HG03442 (cell line): ENCODE results near the gene TRMT61A.

Experiments
- ATAC-seq: cut with Tn5 transposase; IDR thresholded peaks from one replicate; pipeline ENCODE4 v1.9.1; 2021; ENCODE audit warnings: mild to moderate bottlenecking, moderate library complexity; ENCODE audit not compliant: unreplicated experiment

The TRMT61A gene

GRCh38 chr14:103561381-103562178 lies 32.6 kb downstream of the TRMT61A start:
- peak; percentile 18 for ATAC-seq

- peak; percentile 25 for ATAC-seq
These were observed 33.1 kb downstream of the TRMT61A start for GRCh38 chr14:103562179-103562428.

GRCh38 chr14:103562429-103563225 lies 33.6 kb downstream of the TRMT61A start, which contains the start of the genes BAG5 and COA8:
Gene BAG5 (minus strand): TSS chr14:103562657. CDS start chr14:103561164, 1,493 bp downstream.
Gene COA8 (plus strand): TSS chr14:103562960. CDS start chr14:103563002, 42 bp downstream.
- peak; percentile 74 for ATAC-seq

- ATAC-seq, result no peak
These were observed 34.2 kb downstream of the TRMT61A start for GRCh38 chr14:103563226-103563620.

- ATAC-seq, result no peak
These were observed 35.0 kb downstream of the TRMT61A start for GRCh38 chr14:103563844-103564505.

- ATAC-seq, result no peak
These were observed 40.0 kb downstream of the TRMT61A start for GRCh38 chr14:103568952-103569351.

- no peak for ATAC-seq
These were observed 40.4 kb downstream of the TRMT61A start for GRCh38 chr14:103569408-103569807.

GRCh38 chr14:103574104-103574503 lies 45.1 kb downstream of the TRMT61A start:
- no peak for ATAC-seq

- ATAC-seq, result no peak
These were observed 45.8 kb downstream of the TRMT61A start for GRCh38 chr14:103574707-103575285.

GRCh38 chr14:103576371-103577024 lies 47.5 kb downstream of the TRMT61A start:
- no peak for ATAC-seq

- no peak for ATAC-seq
These were observed 49.5 kb downstream of the TRMT61A start for GRCh38 chr14:103578401-103579075.

- no peak for ATAC-seq
These were observed 52.2 kb downstream of the TRMT61A start for GRCh38 chr14:103581206-103581605.

- no peak for ATAC-seq
These were observed 53.1 kb downstream of the TRMT61A start for GRCh38 chr14:103581954-103582703.

GRCh38 chr14:103584326-103584915 lies 55.4 kb downstream of the TRMT61A start:
- no peak for ATAC-seq
